Measurements from ENCODE around the gene VAV1. TPM values are rescaled to one million over a fixed set of nuclear protein-coding genes. Genes with fewer than 3 reads are reported as not detected.

The VAV1 gene
- total RNA-seq, 1 donor from 2014 or later, result not detected

DNA sequence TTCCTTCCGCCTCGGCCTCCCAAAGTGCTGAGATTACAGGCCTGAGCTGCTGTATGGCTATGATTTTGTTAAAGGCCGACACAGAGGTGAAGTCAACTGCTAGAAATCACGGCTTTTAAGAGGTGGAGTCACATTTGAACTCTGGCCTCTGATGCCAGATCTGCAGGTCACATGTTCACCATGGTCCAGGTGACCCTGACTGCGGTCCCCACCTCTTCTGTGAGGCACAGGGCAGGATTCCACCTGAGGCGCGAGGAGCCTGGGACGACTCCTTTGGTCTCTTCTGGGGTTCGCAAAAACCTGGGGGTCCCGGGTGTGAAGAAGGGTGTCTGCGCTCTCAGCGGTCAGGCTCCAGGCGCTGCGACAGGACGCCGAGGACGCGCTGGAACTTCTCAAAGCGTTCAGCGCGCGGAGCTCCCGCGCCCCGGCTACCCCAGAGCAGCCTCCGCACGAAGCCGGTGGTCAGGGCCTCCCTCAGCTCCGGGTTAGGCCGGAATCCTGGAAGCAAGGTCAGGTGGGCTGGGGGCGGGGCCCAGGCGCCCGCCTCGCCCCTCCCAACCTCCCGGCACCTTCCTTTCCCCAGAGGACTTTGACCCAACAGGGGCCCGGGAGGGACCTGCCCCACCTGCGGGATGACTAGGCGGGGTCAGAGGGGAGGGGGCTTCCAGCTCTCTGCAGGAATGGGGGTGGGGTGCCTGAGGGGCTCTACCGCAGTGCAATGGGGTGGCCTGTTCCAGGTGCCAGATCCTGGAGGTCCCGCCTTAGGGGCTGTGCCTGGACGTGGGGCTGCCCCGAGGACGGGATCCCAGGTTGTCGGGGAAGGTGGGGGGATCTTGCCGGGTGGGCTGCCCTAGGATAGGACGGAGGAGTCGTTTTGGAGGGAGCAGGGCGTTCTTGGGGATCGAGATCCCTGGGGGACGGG, 20.0 kb upstream of the VAV1 start:
- Mint-ChIP-seq H3K27ac (ENCODE audit: unreplicated experiment) (no peak overlapping the region), H3K4me3 (no peak overlapping the region), H3K27me3 (ENCODE audit: low read depth) (peaks cover 10% of the 10 kb centered on the region), H3K4me1 (no peaks in the 10 kb centered on the region), H3K36me3 (ENCODE audit: low read depth) (no peaks in the 10 kb centered on the region), H3K9me3 (no peaks in the 10 kb centered on the region)
- no peak for TF ChIP-seq CTCF (conservative IDR thresholded peaks at IDR 0.05)
- DNase-seq (ENCODE audit: low read depth, low spot score), result no peak

- Mint-ChIP-seq H3K27me3 (ENCODE audit: low read depth) (peaks cover 10% of the 10 kb centered on the region), H3K4me3 (peak overlapping the region; percentile 64), H3K27ac (ENCODE audit: unreplicated experiment) (no peak overlapping the region), H3K36me3 (ENCODE audit: low read depth) (no peaks in the 10 kb centered on the region), H3K4me1 (no peaks in the 10 kb centered on the region), H3K9me3 (no peaks in the 10 kb centered on the region)
- peak; percentile 63 for DNase-seq (ENCODE audit: low read depth, low spot score)
- peak; percentile 30 for TF ChIP-seq CTCF (conservative IDR thresholded peaks at IDR 0.05)
Measured at GRCh38 chr19:6753178-6754031, 19.1 kb upstream of the VAV1 start.

DNA sequence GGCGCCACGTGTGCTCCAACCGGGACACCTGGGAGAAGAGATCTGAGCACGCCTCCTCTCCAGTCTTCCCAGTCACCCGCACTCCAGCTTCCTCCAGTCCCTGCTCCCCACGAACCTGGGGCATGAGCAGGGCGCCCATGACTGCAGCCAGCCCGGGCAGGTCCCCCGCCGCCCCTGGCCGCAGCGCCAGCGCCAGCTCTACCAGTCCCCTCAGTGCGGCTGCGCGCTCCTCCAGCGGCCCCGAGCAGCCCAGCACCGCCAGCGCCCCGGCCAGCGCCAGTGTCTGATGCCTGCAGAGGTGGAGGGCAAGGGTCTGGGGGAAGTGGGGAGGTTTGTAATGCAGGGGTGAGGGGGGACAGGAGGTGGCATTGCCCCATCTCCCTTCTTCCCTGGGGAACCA, 18.4 kb upstream of the VAV1 start:
- H3K27ac Mint-ChIP-seq (ENCODE audit: unreplicated experiment), result no peak overlapping the region
- DNase-seq (ENCODE audit: low read depth, low spot score), result no peak
- H3K36me3 Mint-ChIP-seq (ENCODE audit: low read depth), result no peaks in the 10 kb centered on the region
- peaks cover 10% of the 10 kb centered on the region for H3K27me3 Mint-ChIP-seq (ENCODE audit: low read depth)
- no peak for TF ChIP-seq CTCF (conservative IDR thresholded peaks at IDR 0.05)
- no peak overlapping the region for H3K4me3 Mint-ChIP-seq
- no peaks in the 10 kb centered on the region for H3K4me1 Mint-ChIP-seq
- H3K9me3 Mint-ChIP-seq, result no peaks in the 10 kb centered on the region

GRCh38 chr19:6754653-6755463, 17.6 kb upstream of the VAV1 start:
- no peak overlapping the region for H3K27ac Mint-ChIP-seq (ENCODE audit: unreplicated experiment)
- no peaks in the 10 kb centered on the region for H3K4me1 Mint-ChIP-seq
- H3K9me3 Mint-ChIP-seq, result no peaks in the 10 kb centered on the region
- peaks cover 10% of the 10 kb centered on the region for H3K27me3 Mint-ChIP-seq (ENCODE audit: low read depth)
- TF ChIP-seq CTCF (conservative IDR thresholded peaks at IDR 0.05), result no peak
- H3K36me3 Mint-ChIP-seq (ENCODE audit: low read depth), result no peaks in the 10 kb centered on the region
- no peak for DNase-seq (ENCODE audit: low read depth, low spot score)
- H3K4me3 Mint-ChIP-seq, result no peak overlapping the region

GRCh38 chr19:6760606-6761005, 11.9 kb upstream of the VAV1 start:
- TF ChIP-seq CTCF (conservative IDR thresholded peaks at IDR 0.05), result no peak
- peaks cover 13% of the 10 kb centered on the region for H3K27me3 Mint-ChIP-seq (ENCODE audit: low read depth)
- DNase-seq (ENCODE audit: low read depth, low spot score), result no peak
- no peaks in the 10 kb centered on the region for H3K36me3 Mint-ChIP-seq (ENCODE audit: low read depth)
- H3K27ac Mint-ChIP-seq (ENCODE audit: unreplicated experiment), result no peak overlapping the region
- no peaks in the 10 kb centered on the region for H3K4me1 Mint-ChIP-seq
- no peak overlapping the region for H3K4me3 Mint-ChIP-seq
- H3K9me3 Mint-ChIP-seq, result no peaks in the 10 kb centered on the region
